GM03348 (cell line): ENCODE results near the gene GART.
"Not testable (repeated sequence)": the region's sequence is repeated elsewhere in the genome, so short reads cannot be mapped to it uniquely, and the experiment has no call there.

ENCODE experiments used
- DNase-seq: peaks from one replicate; pipeline ENCODE4 v3.0.0; 2012; ENCODE audit warnings: low spot score

The GART gene

DNA sequence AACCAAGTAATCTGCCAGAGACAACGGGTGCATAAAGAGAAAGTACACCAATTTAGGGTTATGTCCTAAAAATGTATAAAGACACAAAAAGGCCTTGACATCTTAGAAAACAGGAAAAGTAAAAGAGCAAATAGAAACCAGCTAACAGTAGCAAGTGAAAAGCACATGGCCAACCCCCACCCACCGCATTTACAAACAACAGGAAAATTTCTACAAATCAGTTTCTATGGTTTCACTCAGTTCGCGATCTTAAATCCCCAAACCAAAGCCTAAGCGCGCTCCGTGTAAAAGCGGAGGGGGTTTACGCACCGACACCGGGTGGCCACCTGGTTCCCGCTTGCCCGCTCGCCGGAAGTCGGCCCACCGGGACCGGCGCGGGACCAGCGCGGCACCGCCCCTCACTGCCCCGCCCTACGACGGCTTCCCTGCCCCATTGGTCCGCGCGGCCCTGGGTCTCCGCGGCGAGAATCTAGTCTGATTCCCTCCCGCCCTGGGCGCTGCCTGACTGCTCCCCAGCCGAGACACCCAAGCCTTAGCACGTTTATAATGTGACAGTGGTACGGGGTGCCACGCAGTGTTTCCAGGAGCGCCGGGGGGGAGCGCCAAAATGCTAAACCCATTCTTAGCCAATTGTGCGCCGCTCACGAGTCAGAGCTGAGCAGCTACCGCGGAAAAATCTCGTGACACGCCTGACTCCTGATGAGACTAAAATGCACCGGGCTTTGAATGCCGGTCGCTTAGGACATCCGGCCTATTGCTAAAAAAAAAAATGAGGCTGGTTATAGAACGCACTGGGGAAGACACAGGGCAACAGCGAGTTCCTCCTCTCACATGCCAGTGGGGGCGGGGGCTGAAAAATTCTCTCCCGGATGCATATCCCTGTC, at the start of gene GART:
GART (minus strand) TSS at position 362 of the 884 bp plus-strand sequence. CDS start 2,802 bp downstream, outside the sequence.
- DNase-seq, result peak; percentile 93

DNA sequence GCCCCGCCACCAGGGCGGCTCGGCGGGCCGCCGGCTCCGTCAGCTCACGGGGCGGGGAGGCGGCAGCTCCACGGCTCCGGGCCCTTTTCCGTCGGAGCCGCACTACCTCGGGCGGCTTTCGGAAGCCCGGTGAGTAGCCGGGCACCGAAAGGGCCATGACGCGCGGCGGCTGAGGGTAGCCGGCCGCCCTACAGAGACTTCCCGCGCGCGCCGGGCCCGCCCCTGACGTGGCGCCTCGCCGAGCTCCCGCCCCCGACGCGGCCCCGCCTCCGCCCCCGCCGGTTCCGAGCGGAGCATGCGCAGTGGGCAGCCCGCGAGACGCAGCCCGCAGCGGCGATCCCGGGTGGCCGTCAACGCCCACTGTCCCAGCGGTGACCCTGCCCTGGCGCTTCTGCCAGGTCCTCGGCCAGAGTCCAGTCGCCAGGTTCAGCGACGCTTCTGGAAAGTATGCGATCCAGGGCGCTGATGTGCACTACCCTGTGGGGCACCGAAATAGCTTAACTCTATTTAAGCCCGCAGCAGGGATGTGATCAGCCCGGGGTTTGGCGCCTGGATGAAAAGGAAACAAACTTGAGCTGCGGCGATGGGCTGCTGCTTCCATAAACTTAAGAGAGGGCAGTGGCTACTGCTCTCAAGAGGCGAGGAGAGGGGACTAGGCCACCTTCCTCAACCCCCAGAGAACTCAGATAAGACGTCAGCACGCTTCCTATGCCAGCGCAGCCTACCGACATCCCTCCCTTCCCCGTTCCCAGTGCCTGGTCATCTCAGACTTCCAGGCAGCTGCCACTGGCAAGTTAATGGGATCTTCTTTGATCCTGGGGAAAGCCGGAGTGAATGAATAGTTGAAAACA, 46.8 kb upstream of the GART start, which contains the start of gene DONSON:
DONSON (minus strand) TSS at position 200 of the 851 bp plus-strand sequence; CDS start at position 157, 43 bp downstream.
- DNase-seq, result peak; percentile 99

DNA sequence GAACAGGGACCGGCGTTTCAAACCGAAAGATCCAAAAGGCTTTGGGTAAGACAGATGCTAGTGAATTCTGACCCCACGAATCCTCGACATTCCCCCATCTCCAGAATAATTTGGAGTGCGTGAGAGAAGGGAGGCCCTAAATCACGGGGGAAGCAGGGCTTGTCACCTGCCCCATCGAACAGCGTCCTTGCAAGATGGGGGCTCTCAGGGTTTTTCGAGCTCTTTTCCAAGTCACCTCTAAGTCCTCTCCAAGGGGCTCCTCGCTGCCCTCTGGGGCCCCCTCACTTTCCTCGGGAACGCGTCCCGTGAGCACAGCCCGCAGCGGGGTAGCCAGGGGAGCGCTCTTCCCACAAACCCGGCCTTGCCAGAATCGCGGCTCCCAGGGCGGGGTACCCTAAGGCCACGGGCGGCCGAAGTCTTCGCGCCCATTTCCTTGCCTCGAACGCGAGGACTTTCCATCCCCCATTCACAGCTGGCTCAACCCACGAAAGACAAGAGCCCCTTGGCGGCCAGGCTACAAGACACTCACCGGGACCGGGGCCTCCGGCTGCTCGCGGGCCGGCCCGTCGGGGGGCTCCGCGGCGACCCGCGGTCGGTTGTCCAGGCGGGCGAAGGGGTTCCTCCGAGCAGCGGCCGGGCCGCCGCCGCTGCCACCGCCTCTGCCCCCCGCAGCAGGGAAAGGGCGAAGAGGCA, 46.0 kb upstream of the GART start:
- DNase-seq, result peak; percentile 55

DNA sequence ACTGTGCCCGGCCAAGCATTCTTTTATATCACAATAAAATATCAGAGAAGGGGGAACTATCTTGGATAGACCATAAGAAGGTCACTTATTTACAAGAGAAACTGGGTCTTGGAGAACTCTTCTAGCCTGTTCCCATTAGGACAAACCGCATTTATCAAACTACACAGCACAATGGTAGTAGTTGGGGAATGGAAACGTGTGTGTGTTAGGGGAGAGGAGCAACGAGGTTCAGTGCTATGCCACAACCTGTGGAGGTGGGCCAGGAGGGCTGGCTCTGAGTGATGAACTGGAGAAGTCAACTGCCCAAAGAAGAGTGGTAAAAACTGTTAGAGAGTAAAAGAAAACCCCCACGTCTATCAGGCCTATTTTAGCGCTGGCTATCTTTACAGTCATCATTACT, 45.0 kb upstream of the GART start:
- no peak for DNase-seq

DNA sequence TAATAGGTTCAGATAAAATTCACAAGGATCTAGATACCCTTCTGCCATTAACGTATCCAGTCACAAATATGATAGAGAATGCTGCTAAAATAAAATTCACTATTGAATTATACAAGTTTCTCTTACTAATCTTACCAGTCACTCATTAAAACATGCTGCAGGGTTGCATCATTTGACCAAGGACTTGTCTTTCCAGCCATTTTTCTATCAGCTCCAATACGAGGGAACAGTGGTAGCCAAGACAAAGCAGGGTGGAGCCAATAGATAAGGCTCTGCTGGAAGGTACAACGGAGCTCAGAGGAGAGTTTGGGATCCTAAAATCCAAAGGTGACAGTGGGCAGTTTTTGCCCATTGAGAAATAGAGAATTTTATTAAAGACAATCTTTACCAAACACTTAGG, 42.5 kb upstream of the GART start:
- no peak for DNase-seq

DNA sequence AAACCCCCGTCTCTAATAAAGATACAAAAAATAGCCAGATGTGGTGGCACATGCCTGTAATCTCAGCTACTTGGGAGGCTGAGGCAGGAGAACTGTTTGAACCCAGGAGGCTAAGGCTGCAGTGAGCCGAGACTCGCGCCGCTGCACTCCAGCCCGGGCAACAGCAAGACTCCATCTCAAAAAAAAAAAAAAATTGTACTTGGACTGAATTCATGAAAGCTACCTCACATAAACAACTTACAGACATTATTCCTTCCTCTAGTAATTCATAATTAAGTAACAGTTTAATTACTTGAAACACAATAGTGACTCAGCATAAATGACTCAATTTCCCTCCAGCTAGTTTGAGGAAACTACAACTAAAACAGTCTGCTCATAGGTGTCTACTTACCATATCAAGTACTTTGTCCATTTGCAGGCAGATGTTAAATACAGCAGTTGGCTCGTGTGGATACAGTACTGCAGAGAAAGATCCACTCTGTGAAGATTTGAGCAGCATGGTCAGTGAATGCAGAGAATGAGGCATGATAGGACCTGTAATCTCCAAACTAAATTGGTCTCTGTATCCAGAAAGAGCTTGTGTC, 37.1 kb upstream of the GART start:
- no peak for DNase-seq

DNA sequence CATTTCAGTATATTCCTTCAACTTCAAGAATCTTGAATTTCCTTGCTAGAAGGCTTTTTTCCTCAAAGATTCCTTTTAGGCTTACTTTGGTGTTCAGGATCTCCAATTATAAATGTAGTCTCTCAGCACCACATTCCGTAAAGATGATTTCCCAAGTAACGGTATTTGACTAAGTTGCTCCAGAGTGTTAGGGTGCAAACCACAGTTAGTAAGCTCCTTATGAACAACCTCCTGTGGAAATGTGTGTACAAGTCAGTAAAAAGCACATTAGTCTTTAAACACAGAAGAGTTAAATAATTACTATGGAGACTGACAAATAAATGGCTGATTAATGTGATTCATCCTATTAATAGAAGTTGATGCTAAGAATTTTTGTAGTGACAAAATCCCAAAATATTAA, 36.3 kb upstream of the GART start:
- DNase-seq, result peak; percentile 26

DNA sequence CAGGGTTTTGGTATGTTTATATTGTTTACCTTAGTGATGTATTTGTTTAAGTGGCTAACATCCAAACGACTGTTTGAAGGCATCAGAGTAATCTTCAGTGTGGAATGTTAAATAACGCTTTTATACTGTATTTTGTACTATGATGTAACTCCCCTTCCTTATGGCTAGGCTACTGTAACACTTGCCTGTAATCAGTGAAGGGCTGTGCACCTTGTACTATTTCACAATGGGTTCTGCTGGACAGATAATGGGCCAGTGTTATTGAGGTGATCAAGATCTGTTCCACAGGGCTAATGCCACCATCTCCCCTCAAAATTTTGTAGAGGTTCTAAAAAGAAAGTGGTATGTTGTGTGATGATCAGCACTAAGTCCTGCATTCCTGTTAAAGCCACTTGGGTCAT, 34.8 kb upstream of the GART start:
- DNase-seq, result not testable (repeated sequence)

DNA sequence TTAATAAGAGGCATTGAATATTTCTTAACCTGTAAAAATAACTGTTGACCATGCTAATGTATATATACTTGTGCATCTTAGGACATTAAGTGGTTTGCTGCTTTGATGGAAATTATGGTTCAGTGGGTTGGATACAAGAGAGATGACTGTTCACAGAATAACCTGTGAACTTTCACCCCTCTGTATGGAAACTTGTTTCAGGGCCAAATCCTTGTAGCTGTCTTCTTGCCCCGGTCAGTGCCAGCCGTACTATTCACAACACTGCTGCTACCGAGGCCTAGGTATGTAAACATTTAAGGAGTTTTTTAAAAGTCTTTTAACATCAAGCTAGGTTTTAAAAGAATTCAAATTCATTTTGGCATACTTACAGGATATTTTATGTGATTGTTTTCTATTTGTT, 30.4 kb upstream of the GART start:
- no peak for DNase-seq

DNA sequence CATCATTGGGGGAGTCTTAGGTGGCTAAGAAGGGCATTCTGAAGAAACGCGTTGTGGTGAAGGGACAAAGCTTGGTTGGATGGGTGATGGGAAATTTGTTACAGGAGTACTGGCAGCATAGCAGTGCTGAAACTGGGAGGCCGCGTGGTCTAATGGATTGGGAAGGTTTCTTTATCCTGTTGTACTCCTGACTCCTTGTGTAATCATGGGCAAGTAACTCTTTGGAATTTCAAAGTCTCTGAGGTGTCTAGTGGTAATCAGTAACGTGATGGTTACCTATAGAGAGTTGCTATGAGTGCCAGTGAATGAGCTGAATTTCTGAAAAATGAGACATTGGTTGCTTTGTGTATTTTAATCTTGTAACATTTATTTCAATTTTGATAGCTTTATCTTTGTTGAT, 28.1 kb upstream of the GART start:
- DNase-seq, result no peak

DNA sequence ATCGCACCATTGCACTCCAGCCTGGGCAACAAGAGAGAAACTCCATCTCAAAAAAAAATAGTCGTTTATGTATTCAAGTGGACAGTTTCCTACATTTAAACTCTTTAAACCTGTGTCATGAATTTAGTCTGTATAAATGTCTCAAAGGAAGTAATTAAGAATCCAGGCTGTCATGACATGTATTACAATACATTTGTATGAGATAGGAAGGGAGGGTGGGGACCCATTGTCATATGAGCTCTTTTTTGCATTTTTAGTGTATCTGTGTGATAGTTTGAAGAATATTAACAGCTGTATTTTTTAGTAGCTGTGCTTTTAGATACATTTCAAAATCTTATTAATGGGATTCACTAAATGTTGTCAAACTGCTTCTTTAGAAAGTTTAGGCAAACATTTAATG, 26.5 kb upstream of the GART start:
- DNase-seq, result no peak

DNA sequence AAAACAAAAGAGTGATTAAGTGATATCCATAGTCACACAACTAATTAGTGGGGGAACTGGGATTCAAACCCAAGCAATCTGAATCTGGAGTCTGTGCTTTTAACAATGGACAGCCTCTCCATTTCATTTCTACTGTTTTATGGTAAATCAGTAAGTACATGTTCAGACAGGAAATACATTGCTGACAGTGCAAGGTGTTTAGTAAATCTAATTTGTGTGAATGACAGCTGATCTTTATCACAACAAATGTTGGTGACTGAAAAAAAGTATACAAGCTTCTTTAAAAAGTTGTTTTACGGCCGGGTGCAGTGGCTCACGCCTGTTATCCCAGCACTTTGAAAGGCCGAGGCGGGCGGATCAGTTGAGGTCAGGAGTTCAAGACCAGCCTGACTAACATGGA, 26.0 kb upstream of the GART start:
- DNase-seq, result no peak

DNA sequence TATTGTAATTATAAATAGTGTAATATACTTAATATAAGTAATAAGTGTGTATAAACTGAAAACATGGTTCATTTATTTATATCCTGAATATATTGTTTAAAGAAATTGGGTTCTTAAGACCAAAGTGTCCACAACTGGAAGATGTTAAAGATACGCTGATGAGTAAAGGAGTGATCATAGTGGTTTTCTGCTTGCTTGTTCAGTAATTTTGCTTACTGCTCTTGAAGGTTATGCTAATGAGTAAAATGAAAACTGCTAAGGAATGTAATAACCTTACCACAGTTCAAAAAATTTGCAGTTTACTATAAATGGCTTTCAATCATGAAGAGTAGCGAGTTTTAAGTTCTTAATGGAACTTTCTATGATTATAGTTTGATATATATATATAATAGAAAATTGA, 24.6 kb upstream of the GART start:
- no peak for DNase-seq

DNA sequence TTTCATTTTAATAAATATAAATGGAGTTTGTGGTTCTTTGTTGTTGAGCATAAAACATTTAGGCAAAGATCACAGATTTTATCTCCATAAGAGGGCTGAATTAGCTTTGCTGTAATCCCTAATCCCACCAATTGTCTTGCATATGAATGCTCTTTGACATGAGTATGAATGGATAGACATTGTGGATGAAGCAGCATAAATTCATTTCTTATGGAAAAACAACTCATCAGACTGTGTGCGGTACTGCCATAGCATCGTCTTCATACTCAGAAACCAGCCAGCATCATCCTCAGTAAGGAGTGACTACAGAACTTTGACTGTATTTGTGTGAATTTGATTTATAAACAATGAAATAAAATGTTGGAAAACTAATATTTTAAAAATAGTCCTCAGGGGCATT, 20.5 kb upstream of the GART start:
- DNase-seq, result no peak

DNA sequence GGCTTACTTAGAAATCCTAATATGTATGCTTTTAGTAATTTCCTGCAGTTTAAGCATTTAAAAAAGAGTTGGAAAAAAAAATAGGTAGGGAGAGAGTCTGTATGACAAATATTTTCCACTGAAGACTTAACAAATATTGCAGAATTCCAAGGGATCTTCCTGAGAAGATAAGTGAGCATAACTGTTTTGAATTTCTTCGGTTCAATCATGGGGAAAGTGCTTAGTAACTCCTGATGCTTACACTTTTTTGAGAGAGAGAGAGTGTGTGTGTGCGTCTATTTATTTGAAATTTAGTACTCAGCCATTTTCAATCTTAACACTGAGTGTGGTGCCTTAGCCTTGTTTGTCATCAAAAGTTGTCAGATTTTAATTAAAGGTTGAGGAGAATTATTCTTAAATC, 19.5 kb upstream of the GART start:
- no peak for DNase-seq

DNA sequence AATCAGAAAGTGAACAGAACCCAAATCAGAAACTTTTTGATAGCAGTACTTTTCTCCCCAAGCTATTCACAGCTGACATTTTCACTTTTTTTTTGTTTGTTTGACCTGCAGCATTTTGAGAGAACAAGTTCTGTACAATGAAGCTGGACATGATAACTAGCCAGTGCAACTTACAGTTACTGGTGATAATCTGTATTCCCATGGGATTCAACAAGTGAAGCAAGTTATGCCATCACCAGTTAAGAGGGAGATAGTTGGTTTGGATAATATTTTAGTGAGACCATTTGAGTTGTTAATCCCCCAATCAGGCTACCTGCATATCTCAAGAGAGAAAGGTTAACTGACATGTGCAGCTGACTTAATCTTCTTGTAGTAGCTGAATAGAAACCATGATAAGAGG, 19.0 kb upstream of the GART start:
- no peak for DNase-seq

DNA sequence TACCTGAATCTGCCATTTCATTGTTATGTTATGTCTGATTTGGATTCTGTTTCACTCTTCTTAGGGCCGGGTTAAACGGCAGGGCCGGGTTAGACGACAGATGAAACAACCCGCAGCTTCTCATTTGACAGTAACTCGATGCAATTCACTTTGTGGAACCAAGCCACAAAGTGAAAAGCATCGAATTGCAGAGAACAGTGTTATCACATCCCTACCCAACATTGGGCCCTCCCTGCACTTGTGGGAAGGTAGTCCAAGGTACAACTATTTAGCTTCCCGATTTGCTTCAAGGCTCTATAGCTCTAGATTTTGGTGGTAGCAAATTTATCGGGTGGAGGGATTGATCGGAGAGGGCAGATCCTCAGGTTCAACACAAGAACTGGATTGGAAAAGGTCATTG, 17.9 kb upstream of the GART start:
- no peak for DNase-seq

DNA sequence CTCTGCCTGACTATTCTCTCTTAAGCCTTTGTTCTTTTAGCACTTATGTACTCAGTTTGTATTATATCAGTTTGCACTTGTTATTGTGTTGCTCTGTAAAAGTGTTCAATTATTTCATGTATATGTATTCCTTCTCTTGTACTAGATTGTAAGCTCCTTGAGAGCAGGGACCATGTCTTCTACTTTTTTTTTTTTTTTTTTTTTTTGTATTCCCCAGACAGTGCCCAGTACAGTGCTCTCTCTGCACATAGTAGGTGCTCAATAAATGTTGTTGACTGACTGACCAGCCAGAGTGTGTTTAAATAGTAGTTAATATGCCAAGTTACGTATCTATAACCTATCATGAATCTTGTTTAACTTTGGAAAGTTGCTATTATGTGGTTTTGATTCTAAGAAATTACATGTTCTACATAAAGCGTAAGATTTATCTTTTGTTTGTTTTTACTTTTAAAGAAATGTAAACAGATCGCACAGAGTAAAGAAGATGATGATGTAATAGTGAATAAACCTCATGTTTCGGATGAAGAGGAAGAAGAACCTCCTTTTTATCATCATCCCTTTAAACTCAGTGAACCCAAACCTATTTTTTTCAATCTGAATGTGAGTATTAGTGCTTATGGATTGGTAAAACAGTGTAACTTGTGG, 17.0 kb upstream of the GART start:
- no peak for DNase-seq

DNA sequence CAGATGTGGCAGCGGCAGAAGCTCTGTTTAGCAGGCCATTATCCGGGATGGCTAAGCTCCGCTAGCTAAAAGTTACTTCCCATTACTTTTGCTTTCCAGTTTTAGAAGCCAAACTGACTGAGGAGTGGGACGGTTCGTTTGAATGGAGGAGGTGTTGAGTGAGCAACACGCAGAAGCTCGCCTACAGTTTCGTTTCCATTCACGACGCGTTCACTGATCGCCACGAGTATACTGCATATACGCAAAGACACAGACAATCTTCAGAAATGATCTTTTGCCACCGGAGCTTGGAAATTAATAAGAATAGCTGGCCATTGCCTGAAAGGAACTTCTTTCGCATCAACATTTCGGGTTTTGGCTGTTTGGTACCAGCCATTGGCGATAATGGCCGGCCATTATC, 15.5 kb upstream of the GART start:
- DNase-seq, result no peak

DNA sequence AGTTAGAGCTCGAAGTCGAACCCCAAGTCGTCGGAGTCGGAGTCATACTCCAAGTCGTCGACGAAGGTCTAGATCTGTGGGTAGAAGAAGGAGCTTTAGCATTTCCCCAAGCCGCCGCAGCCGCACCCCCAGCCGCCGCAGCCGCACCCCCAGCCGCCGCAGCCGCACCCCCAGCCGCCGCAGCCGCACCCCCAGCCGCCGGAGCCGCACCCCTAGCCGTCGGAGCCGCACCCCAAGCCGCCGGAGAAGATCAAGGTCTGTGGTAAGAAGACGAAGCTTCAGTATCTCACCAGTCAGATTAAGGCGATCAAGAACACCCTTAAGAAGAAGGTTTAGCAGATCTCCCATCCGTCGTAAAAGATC, 13.0 kb upstream of the GART start:
- no peak for DNase-seq

DNA sequence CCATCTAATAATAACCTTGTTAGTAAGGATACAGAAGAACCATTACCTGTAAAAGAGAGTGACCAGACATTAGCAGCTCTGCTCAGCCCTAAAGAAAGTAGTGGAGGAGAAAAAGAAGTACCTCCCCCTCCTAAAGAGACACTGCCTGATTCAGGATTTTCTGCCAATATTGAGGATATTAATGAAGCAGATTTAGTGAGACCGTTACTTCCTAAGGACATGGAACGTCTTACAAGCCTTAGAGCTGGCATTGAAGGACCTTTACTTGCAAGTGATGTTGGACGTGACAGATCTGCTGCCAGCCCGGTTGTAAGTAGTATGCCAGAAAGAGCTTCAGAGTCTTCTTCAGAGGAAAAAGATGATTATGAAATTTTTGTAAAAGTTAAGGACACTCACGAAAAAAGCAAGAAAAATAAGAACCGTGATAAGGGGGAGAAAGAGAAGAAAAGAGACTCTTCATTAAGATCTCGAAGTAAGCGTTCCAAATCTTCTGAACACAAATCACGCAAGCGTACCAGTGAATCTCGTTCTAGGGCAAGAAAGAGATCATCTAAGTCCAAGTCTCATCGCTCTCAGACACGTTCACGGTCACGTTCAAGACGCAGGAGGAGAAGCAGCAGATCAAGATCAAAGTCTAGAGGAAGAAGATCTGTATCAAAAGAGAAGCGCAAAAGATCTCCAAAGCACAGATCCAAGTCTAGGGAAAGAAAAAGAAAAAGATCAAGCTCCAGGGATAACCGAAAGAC, 12.5 kb upstream of the GART start:
- DNase-seq, result no peak
